Ovary (tissue), 9 donors: ENCODE data around the gene MEIOB. TPM values are rescaled to one million over a fixed set of nuclear protein-coding genes. Genes with fewer than 3 reads are reported as not detected.

Experiments
- DNase-seq, 5 donors: peaks; one replicate each; pipeline ENCODE4 v3.0.0-alpha.2; 2019 to 2020
- H3K27ac ChIP-seq, 2 donors: fragments of 200-600 bp; one replicate each; pipeline versions ENCODE4 v1.5.1 to v1.8.0; 2019 to 2022
- H3K27me3 ChIP-seq: fragments of 200-600 bp; one replicate; pipeline ENCODE4 v1.8.0; 2022
- H3K36me3 ChIP-seq: fragments of 200-600 bp; sonication (generic); one replicate; pipeline ENCODE4 v1.5.1; 2019
- H3K4me1 ChIP-seq: one replicate; pipeline ENCODE4 v1.8.1; 2013; ENCODE audit warnings: mild to moderate bottlenecking, moderate library complexity; ENCODE audit not compliant: insufficient read depth
- H3K4me3 ChIP-seq: fragments of 200-600 bp; sonication (generic); one replicate; pipeline ENCODE4 v1.5.1; 2017
- H3K9me3 ChIP-seq, 2 donors: fragments of 200-600 bp in 1 of 2; sonication (generic) in 1 of 2; one replicate each; pipeline versions ENCODE4 v1.5.1 to v1.8.1; 2013 to 2019; ENCODE audit warnings: mild to moderate bottlenecking in 1 of 2, moderate library complexity in 1 of 2
- EP300 ChIP-seq: sonication (generic); formaldehyde crosslinking; IDR thresholded peaks from one replicate; pipeline ENCODE4 v1.6.1; 2017; ENCODE audit warnings: antibody characterized with exemption
- POLR2A ChIP-seq: fragments of 450-650 bp; IDR thresholded peaks from one replicate; pipeline ENCODE4 v1.6.1; 2017; ENCODE audit warnings: antibody characterized with exemption, mild to moderate bottlenecking, moderate library complexity
- WGBS, 3 donors: extraction: QIAGEN DNeasy Blood & Tissue Kit in 1 of 3; methylation state at CpG; one replicate each; pipeline versions ENCODE4 v1.1.5 to v1.1.7; 2013 to 2017; 5-methylcytosine and 5-hydroxymethylcytosine counted together
- intact Hi-C, 4 donors: fragments of 100-400 bp; cut with DNase I; formaldehyde crosslinking; loops; one replicate each; pipeline versions ENCODE4 v1.11.0 to v1.15.1; 2022 to 2023
- polyA plus RNA-seq, 2 donors: library from polyadenylated mRNA; stranded (reverse); fragments of 200-250 nt in 1 of 2; fragments of 350-450 nt in 1 of 2; fragmentation: Illumina TruSeq in 1 of 2; extraction: RNeasy Lipid Tissue Mini Kit (QIAGEN cat#74804) in 1 of 2; gene quantifications; one replicate each; pipeline ENCODE4 v1.2.3, GENCODE V29; 2013 to 2014
- total RNA-seq, 7 donors: library from RNA; depleted of rRNA in 2 of 7; stranded (reverse); fragments of >200 nt in 2 of 7; fragmentation: NEBNext Ultra II Directional in 3 of 7; extraction: Animal tissue kit (Norgen Biotek cat#: 25700) in 3 of 7; gene quantifications; one replicate each; pipeline versions ENCODE4 v1.1.0 to v1.2.4, GENCODE V29; 2016 to 2023
- TF ChIP-seq, protein P1 (sequence below), 3 donors: fragments of 450-650 bp in 2 of 3; fragments of 200-600 bp in 1 of 3; IDR thresholded peaks; one replicate each; pipeline versions ENCODE4 v1.5.1 to v1.8.0; 2016 to 2022; ENCODE audit warnings: antibody characterized with exemption in 3 of 3, mild to moderate bottlenecking in 1 of 3
- donor health status: DM: no; HTN: no; CAD: no; lungs with moderate emphysema.
- donor health status: DM: no; HTN: no; CAD: no.
- donor health status: Bipolar disorder and iron deficiency.
- donor health status: DM: yes; HTN: yes; CAD: no.
- donor health status: DM: no; HTN: no; CAD: no.
- donor health status: DM: yes; HTN: yes; CAD: no.

The MEIOB gene
- total and polyA plus RNA-seq, 9 donors = 0.23 to 0.27 (median 0.24) TPM; not detected in 5

DNA sequence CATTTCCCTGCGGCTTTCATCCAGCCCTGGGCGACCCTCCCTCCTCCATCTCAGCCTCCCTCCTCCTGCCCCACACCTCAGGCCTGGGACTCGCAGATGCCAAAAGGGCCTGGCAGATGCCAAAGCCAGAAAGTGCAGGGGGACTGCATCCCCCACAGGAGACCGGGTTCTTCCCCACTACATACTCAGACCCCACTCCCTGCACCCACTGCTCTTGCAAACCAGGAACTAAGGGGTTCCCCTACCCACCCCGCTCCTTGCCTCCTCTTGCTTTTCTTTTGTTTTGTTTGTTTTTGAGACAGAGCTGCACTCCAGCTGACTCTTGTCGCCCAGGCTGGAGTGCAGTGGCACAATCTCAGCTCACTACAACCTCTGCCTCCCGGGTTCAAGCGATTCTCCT lies 43.0 kb upstream of the MEIOB start:
- Histone ChIP-seq H3K4me1 (no peaks in the 10 kb centered on the region), H3K27me3 (no peaks in the 10 kb centered on the region), H3K27ac (no peak overlapping the region), H3K9me3 (no peaks in the 10 kb centered on the region), H3K4me3 (no peak overlapping the region), H3K36me3 (no peaks in the 10 kb centered on the region)
- TF ChIP-seq EP300 (no peak), POLR2A (no peak)
- TF ChIP-seq, protein P1, sequence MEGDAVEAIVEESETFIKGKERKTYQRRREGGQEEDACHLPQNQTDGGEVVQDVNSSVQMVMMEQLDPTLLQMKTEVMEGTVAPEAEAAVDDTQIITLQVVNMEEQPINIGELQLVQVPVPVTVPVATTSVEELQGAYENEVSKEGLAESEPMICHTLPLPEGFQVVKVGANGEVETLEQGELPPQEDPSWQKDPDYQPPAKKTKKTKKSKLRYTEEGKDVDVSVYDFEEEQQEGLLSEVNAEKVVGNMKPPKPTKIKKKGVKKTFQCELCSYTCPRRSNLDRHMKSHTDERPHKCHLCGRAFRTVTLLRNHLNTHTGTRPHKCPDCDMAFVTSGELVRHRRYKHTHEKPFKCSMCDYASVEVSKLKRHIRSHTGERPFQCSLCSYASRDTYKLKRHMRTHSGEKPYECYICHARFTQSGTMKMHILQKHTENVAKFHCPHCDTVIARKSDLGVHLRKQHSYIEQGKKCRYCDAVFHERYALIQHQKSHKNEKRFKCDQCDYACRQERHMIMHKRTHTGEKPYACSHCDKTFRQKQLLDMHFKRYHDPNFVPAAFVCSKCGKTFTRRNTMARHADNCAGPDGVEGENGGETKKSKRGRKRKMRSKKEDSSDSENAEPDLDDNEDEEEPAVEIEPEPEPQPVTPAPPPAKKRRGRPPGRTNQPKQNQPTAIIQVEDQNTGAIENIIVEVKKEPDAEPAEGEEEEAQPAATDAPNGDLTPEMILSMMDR (IDR thresholded peaks at IDR 0.05) = no peak
- no peak for DNase-seq
- 35 to 53% (median 45%) methylated on average over 8 of the region's 8 CpGs for WGBS, 3 donors
- intact Hi-C loops = loop anchor here in 1 of 4 donors (5.0 kb wide), 1 partner anchor 53 kb away; no protein-coding TSS in a partner anchor

DNA sequence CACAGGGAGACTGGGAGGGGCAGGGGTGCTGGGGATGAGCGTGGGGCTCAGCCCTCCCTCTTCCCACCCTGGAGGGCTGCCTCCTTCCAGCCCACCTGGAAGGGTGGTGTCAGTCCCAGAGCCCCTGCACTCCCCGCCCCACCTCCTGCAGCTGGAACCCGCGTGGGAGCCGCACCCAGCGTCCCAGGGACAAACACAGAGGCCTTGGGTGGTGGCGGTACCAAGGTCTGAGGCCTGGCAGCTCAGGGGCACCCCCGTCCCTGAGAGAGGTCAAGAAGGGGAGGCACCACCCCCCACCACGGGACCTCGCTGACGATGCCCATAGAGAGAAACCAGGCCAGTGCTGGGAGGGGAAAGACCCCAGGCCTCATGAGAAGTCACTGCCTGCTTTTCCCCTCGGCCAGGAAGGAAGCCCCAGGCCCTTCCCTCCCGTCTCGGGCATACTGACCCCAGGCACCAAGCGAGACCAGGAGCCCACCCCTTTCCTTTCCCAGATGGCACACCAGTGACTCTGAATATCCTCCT lies 42.2 kb upstream of the MEIOB start:
- DNase-seq = no peak
- Histone ChIP-seq H3K4me1 (no peaks in the 10 kb centered on the region), H3K9me3 (no peaks in the 10 kb centered on the region), H3K36me3 (no peaks in the 10 kb centered on the region), H3K4me3 (no peak overlapping the region), H3K27me3 (no peaks in the 10 kb centered on the region), H3K27ac (no peak overlapping the region)
- TF ChIP-seq POLR2A = no peak
- TF ChIP-seq EP300 = no peak
- TF ChIP-seq, protein P1 (IDR thresholded peaks at IDR 0.05) = no peak
- intact Hi-C loops = no loop called here
- WGBS, 3 donors = 29 to 33% (median 32%) methylated on average over 14 to 15 of the region's 15 CpGs

DNA sequence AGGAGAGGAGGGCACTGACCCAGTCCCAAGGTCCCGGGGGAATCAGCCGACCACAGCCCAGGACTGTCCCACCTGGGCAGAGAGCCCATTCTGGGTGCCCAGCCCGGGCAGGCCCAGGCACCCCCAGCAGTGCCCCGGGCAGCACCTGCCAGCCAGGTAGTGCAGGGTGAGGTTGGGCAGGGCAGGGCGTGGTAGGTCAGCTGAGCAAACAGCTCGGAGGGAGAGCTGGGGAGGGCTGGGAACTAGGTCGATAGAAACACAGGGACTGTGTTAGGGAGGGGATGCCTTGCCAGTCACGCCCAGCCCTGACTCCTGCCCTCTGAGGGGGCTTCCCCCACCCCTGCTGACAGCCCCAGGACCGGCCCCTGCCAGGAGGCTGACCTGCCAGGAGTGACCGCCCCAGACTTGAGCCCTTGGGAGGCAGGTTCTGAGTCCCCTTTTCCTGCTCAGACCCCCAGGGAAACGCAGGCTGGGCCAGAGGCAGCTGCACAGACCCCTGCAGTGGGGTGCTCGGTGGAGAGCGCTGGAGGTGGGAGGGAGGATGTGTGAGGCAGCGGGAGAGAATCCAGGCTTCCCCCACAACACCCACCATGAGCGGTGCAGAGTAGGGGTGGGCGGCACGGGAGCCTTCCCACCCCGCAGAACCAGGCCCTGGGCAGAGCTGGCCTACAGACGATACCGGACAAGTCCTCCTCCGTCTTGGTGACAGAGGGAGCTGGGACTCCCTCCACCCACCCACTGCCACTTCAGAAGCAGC lies 41.5 kb upstream of the MEIOB start:
- H3K27me3 ChIP-seq = no peaks in the 10 kb centered on the region
- no peak overlapping the region for H3K27ac ChIP-seq
- DNase-seq = no peak
- intact Hi-C loops = no loop called here
- H3K4me3 ChIP-seq = no peak overlapping the region
- no peaks in the 10 kb centered on the region for H3K9me3 ChIP-seq
- H3K4me1 ChIP-seq = no peaks in the 10 kb centered on the region
- no peaks in the 10 kb centered on the region for H3K36me3 ChIP-seq
- TF ChIP-seq, protein P1 (IDR thresholded peaks at IDR 0.05) = no peak
- TF ChIP-seq POLR2A (no peak), EP300 (no peak)
- WGBS, 3 donors = 37 to 39% (median 39%) methylated on average over 21 of the region's 21 CpGs

DNA sequence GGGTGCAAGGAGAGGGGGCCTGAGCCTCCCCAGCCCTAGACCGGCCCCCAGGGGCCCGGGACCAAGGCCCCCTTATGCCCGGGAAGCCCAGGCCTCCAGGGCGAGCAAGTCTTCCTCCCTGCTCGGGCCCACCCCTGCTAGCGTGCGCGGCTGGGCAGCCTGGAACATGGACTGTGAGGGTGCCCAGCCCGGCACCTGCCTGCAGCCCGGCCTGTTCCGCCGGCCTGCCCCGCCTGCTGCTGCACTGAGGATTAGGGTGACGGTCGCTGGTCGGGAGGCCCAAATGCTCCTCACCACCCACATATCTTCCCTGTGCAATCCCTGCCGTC lies 40.2 kb upstream of the MEIOB start:
- Histone ChIP-seq H3K9me3 (no peaks in the 10 kb centered on the region), H3K27me3 (no peaks in the 10 kb centered on the region), H3K27ac (no peak overlapping the region), H3K4me3 (no peak overlapping the region), H3K4me1 (no peaks in the 10 kb centered on the region), H3K36me3 (no peaks in the 10 kb centered on the region)
- DNase-seq = no peak
- no peak for TF ChIP-seq EP300
- intact Hi-C loops = no loop called here
- 75 to 84% (median 83%) methylated on average over 17 of the region's 17 CpGs for WGBS, 3 donors

DNA sequence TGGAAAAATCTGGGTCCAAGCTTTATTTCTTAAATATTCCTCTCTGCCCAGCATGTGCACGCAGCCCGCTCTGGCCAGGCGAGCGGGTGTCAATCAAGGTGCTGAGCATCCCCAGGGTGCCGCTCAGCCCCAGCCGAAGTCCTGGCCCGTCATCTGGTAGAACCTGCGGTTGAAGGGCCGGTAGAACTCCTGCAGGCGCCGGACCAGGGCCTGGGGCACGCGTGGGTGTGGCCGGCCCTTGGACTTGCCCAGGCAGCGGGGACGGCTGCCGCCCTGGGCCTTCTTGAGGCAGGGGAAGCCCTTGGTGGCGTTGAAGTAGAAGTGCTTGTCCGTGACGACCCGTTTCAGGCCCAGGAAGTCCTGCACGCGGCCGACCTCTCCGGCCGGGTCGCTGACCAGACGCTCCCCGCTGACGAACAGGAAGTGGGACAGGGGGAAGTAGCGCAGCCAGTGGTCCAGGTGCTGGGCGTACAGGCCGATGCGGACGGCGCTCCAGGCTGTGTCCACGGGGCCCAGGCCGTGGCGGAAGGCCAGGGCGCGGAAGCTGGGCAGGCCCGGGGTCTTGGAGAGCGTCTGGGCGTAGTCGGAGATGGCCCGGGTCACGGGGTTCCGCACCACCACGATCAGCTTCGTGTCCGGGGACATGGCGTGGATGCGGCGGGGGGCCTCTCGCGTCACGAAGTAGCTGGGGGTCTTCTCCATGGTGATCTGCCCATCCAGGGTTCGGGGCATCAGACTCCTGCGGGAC lies 39.7 kb upstream of the MEIOB start:
- Histone ChIP-seq H3K4me3 (no peak overlapping the region), H3K27ac (no peak overlapping the region), H3K36me3 (no peaks in the 10 kb centered on the region), H3K9me3 (no peaks in the 10 kb centered on the region), H3K4me1 (no peaks in the 10 kb centered on the region), H3K27me3 (no peaks in the 10 kb centered on the region)
- intact Hi-C loops = no loop called here
- WGBS, 3 donors = 88 to 90% (median 88%) methylated on average over 59 of the region's 59 CpGs
- DNase-seq = no peak
- TF ChIP-seq, protein P1 (IDR thresholded peaks at IDR 0.05) = no peak
- no peak for TF ChIP-seq EP300
- no peak for TF ChIP-seq POLR2A
